ENCODE results near the gene GNG7.

DNA sequence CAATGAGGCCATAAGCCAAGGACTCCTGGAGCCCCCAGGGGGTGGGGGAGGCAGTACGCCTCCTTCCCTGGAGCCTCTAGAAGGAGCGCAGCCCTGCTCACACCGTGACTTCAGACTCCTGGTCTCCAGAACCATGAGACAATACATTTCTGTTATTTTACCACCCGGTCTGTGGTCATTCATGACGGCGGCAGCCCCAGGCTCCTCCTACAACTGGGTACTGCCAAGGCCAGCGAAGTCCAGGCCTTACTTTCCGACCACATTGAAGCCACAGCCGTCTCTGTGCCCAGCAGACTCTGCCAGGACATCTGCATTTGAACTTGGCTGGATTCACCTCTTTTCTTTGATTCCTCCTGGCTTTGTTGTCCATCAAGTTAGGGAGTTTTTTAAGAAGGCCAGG, 10.5 kb downstream of the GNG7 start:
- no peak for TF ChIP-seq EZH2phosphoT487 (IDR thresholded peaks at IDR 0.05; ENCODE audit: borderline replicate concordance)
- TF ChIP-seq, protein P1, sequence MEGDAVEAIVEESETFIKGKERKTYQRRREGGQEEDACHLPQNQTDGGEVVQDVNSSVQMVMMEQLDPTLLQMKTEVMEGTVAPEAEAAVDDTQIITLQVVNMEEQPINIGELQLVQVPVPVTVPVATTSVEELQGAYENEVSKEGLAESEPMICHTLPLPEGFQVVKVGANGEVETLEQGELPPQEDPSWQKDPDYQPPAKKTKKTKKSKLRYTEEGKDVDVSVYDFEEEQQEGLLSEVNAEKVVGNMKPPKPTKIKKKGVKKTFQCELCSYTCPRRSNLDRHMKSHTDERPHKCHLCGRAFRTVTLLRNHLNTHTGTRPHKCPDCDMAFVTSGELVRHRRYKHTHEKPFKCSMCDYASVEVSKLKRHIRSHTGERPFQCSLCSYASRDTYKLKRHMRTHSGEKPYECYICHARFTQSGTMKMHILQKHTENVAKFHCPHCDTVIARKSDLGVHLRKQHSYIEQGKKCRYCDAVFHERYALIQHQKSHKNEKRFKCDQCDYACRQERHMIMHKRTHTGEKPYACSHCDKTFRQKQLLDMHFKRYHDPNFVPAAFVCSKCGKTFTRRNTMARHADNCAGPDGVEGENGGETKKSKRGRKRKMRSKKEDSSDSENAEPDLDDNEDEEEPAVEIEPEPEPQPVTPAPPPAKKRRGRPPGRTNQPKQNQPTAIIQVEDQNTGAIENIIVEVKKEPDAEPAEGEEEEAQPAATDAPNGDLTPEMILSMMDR (conservative IDR thresholded peaks at IDR 0.05; ENCODE audit: low read length), result no peak
